H54 (cell line): ENCODE measurements around the gene KCNJ2.

ENCODE experiments used
- DNase-seq: peaks from one replicate; pipeline ENCODE4 v3.0.0; 2011; ENCODE audit warnings: low spot score, mixed read lengths; ENCODE audit not compliant: insufficient read length
- FAIRE-seq: peaks from 3 replicates; lab custom pipeline; 2011; peaks lifted over from hg19 to GRCh38; lab: Jason Lieb, UNC
- POLR2A ChIP-seq: IDR thresholded peaks from 2 replicates; pipeline ENCODE4 v1.6.1; 2011; ENCODE audit warnings: low read depth, mild to moderate bottlenecking, low read length

Gene KCNJ2

DNA sequence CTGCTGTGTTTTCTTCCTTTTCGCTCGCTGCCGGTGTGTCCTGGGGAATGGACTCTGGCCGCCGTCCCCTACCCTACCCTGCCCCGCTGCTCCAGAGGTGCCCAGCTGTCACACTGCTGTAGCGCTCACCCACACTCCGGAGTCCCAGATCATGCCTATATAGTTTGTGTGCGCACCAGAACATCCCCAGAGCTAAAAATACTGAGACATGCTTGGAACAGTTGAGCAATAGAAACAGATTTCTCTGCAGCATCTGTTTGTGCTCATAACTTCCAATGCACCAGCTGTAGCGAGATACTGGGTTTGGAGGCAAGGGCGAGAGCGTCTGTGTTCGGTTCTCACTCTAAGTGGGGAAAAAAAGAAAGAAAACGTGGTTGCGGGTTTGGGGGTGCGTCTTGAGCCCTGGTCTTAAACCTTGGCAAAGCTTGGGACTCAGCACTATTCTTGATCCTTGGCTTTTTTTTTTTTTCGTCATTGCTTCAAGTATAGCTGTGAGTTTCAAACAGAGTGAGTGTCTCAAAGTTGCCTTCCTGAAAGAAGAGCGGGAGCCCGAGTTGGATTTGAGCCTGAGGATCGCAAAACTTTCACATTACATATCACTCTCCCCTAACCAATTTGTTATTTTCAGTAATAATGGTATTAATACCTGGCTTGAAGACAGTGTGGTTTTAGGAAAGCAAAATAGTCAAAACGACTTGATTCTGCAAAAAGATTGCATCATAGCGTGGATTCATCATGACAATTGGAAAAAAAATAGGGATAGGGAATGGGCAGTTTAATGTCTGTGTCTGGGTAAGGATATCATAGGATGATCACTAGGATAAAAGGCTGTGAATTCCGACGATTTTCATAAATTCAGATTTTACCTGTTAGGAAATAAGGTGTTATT lies 621 bp downstream of the KCNJ2 start:
- DNase-seq, result no peak
- FAIRE-seq, result peak; percentile 55
- no peak for TF ChIP-seq POLR2A

DNA sequence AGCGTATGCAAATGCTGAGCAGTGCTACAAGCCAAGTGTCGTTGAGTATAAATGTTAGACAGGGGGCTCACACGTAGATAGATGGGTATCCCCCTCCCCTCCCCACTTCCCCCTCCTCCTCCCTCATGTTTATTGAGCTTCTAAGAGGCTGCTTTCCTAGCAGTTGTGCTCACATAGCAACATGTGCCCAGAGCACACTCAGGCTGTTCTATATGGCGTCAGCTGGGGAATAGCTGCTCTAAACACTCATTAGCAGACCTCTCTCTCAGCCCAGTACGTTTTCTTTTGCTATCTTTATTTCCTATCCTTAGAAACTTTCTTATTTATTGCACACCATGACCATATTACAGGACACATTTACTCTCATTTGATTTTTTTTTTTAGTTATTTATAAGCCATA lies 1.8 kb downstream of the KCNJ2 start:
- DNase-seq (no peak), FAIRE-seq (no peak)
- TF ChIP-seq POLR2A, result no peak

DNA sequence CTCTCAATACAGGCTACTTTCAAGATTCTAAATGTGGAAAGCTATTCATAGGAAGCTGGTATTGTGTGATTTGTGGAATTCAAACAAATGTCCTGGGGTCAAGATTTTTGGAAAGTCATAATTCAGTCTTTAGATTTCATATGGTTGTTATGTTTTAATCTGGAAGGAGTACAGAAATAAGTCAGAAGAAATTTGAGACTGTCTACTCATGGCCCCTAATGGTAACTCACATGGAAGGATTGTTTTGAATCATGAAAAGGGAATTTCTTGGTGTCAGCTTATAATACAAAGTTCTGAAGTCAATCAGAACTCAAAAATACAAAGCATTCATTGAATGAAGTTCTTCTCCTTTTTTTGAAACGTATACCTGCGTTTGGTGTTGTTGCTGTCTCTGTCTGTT lies 3.1 kb downstream of the KCNJ2 start:
- FAIRE-seq, result no peak
- DNase-seq, result no peak
- TF ChIP-seq POLR2A, result no peak

DNA sequence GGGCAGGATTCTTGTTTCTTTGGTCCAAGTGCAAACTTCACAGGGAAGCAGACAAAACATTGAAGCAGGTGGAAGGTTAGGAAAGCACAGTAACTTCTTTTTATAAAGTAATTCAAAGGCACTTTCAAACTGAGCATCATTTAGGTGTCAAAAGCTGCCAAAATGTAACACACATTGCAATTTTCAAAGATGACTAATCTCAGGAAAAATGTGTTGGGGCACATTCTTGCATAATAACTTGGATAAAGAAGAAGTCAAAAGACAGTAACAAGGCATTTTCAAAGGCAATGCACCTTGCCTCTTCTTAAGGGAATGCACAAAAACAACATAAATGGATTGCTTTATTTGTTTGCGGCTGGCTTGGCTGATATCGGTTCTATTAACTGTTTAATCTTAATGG lies 3.6 kb downstream of the KCNJ2 start:
- DNase-seq, result no peak
- no peak for FAIRE-seq
- no peak for TF ChIP-seq POLR2A

DNA sequence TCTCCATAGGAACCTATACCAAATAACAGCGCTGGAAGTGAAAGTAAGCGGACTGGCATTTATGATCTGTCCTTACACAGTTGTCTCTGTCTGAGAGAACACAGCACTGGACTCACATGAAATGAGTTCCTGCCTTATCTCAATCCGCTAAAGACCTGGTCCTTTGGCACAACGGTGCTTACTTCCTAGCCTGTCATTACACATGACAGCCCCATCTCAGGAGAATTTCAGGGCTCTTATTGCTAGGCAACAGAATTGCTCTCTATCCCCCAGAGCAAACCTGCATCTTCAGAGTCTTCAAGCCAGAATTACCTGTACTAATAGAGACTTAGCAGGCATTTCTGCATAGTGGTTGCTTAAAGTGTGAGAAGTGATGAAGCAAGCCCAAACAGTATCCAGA lies 4.3 kb downstream of the KCNJ2 start:
- no peak for TF ChIP-seq POLR2A
- FAIRE-seq (no peak), DNase-seq (no peak)

DNA sequence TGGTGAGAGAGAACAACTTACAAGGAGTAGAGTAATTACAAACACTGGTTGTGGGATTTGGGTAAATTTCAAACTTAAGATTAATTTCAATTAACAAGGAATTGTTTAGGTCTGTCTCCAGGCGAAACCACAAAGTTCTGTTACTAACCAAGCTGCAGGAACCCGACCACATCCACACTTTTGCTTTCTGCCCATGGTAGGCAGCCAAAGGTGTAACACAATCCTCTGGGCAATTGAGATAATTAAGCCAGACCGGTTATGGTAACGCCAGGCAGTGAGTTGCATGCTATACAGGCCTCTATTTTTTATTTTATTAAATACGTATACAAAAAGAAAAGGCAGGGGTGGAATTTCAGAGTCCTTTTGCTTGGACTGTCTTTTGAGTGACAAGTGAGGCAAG lies 12.0 kb downstream of the KCNJ2 start:
- no peak for FAIRE-seq
- no peak for DNase-seq
- no peak for TF ChIP-seq POLR2A

DNA sequence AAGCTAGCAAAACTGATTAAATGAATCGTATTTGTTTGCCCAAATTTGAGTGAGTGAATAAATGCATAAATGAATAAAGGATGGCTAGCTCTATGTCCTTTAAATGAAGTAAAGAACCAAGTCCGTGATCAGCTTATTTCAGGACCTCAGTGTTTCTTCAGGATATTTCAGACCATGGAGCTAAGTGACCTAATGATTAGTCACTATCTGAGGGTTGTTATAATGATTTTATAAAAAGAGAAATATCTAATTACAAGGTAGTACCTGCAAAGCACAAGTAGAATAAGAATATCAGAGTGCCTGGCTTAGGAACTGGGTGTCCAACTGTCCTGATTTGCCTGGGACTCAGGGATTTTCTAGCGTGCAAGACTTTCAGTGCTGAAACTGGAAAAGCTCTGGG lies 12.5 kb downstream of the KCNJ2 start:
- no peak for TF ChIP-seq POLR2A
- no peak for DNase-seq
- no peak for FAIRE-seq

DNA sequence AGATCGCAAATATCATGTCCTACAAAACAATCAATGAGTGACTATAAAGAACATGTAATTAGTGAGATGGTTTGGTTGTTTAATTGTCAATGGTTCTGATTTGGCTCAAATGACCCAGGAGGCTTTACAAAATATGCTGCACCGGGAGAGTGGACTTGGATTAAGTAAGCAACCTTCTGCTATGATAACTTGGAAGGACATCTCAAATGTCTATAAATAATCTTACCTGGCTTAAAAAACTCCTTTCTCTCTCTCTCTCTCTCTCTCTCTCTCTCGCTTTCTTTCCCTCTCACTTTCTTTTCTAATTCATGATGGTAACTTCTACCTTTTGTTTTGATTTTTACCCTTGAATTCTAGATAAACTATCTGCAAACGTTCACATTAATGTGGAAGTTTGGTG lies 14.2 kb downstream of the KCNJ2 start:
- TF ChIP-seq POLR2A, result no peak
- DNase-seq (no peak), FAIRE-seq (no peak)

DNA sequence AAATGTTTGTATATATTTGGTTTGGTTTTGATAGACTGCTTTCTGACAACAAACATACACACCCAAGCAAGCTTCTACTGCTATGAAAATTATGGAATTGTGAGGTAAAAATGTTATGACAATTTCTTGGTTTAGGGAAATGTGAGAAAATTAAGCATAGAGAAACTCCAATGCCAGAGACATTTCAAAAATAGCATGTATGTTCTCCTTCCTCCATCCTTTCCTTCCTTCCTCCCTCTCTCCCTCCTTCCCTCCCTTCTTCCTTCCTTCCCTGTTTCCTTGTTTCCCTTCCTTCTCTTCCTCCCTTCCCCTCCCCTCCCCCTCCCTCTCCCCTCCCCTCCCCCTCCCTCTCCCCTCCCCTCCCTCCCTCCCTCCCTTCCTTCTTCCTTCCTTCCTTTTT lies 14.9 kb downstream of the KCNJ2 start:
- FAIRE-seq (no peak), DNase-seq (no peak)
- TF ChIP-seq POLR2A, result no peak

DNA sequence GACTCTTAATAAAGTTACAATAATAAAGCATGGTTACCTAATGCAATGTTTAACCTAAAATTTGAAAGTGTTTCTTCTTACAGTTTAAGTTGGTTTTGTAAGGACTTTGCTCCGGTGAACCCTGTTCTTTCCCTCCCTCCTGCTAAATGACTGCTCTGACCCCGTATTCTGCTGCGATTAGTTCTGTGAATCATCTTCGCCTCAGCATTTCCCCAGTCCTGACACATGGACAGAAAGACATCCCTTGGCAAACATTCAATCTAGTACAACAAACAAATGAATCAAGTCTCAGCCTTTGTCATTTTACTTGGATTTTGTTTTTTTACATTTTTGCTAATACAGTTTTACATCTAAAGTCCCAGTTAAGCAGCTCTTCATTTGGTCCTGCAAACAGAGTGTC lies 15.4 kb downstream of the KCNJ2 start:
- FAIRE-seq, result peak; percentile 23
- no peak for TF ChIP-seq POLR2A
- no peak for DNase-seq

DNA sequence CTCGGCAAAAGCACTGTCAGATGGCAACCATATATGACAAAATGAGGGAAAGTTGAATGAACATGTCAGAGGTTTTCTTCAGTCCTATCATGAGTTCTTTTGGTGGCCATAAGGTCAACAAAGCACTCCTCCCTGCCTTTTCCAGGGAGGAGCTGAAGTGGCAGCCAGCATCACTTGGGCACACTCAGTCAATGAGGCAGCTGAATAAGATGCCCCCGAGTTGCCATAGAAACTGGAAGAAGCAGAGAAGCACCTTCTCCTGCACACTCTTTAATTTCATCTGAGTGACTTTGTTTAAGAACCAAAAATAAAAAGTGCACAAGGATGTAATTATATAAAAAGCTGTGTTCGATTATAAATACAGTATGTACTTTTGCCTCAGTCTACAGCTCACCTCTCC lies 16.0 kb downstream of the KCNJ2 start:
- TF ChIP-seq POLR2A, result no peak
- DNase-seq, result no peak
- FAIRE-seq, result no peak

DNA sequence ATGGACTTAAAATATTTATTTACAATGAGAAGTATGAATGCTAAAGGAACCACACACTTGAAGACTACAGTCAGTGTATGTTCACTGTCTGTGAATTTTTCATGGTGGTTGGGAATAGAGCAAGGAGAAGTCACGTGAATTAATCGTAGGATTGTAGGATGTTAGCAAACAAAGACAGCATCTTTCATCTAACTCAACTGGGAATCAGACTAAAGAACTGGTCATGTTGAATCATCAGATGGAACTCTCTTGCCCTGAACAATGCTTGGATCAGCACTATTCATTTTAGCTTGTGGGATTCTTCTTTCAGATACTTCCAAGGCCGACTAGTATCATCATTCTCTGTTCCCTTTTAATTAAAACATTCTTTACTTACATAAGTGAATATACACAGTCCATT lies 18.1 kb downstream of the KCNJ2 start:
- FAIRE-seq (no peak), DNase-seq (no peak)
- no peak for TF ChIP-seq POLR2A

DNA sequence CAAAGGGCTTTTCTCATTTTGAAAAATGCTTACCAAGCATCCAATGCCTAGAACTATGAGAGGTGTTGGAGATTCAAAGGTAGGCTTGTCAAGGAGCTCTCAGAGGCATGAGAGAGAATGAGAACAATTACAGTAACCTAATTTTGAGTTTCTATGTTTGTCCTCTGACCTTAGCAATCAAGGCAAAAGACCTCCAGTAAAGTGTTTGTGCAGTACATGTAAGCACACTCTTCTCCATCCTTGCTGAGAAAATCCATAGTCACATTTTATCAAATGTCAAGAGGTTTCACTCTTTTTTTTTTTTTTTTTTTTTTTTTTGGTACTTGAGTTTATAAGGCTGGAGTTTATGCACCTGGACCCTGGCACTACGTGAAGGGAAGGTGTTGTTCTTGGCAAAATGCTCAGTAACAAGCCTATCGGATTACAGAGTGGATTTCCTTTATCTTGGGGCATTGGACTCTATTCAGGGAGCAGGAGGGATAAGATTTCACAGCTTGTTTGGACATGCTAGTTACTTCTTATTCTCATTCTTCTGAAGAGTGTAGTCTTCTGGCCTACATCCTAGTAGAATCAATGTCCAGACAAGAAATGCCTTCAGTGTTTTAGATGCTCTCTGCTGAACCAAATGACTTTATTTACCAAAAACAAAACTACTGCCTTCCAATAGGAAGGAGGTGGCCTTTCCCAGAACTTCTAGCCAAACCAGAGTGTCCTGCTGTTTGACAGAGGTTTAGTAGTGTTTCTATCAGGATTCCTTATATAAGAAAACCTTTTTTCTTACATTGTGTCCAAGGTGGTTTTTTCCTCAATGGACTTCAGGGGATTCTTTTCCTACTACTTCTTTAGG lies 21.9 kb downstream of the KCNJ2 start:
- TF ChIP-seq POLR2A, result no peak
- no peak for DNase-seq
- FAIRE-seq, result no peak

DNA sequence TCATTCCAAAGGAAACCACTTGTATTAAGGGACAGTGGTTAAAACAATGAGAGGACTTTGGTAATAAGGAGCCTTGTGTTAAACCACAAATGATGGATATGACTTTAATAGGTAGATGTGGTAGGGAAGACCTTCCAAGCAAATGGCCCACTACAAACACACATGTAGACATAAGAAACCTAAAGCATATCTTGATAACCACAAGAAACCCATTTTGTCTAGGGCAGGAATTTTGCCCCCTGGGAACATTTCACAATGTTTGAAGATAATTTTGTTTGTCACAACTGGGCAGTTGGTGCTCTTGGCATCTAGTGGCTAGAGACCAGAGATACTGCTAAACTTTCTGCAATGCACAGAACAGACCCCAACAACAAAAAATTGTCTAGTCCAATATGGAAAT lies 25.8 kb downstream of the KCNJ2 start:
- FAIRE-seq, result no peak
- no peak for TF ChIP-seq POLR2A

More for the DNA sequence above, 25.8 kb downstream of the KCNJ2 start:
- DNase-seq, result no peak
